Hypothalamus (tissue), 51 donors: ENCODE measurements around the gene MAML3.
"Not testable (repeated sequence)": the region's sequence is repeated elsewhere in the genome, so short reads cannot be mapped to it uniquely, and the experiment has no call there.

Experiments used
- DNase-seq, 51 donors: peaks; one replicate each; lab custom pipeline; 2025; lab: John Stamatoyannopoulos, UW

The MAML3 gene

GRCh38 chr4:139973015-139973414, 181.0 kb downstream of the MAML3 start:
- DNase-seq, result no peak

DNA sequence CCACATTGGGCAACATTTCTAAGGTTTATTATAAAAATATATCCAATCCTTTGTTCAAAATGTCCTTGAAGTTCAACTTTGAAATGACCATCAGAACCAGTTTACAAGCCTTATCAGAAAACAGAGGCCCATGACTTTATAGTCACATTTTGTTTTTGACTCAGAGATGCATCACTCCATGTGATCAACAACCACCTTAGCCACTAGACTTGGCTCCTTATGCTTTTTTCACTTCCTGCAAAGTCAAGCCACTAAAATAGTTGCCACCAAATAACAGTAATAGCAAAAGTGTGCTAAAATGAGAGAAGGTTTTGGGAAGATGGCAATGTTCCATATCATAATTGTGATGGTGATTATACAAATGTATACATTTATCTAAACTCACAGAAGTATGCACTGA, 181.7 kb downstream of the MAML3 start:
- no peak for DNase-seq

DNA sequence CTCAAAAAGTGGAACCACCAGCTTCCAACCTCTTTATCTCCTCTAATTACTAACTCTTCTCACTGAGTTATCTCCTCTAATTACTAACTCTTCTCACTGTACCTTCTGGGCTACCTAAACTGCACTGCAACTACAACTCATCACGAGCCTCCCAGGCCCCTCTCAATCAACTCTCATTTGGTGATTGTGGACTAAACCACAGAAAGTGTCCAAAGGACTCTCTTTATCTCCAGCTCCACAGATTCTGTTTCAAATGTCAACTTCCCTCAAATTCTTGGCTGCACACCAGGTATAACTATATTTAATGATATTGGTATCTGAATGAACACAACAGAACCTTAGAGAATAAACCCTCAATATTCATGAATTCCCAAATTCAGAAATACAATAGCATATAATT, 182.9 kb downstream of the MAML3 start:
- DNase-seq, result no peak

GRCh38 chr4:139969635-139970266, 184.2 kb downstream of the MAML3 start:
- no peak for DNase-seq

- DNase-seq, result no peak
Measured at GRCh38 chr4:139968831-139969230, 185.2 kb downstream of the MAML3 start.

GRCh38 chr4:139966383-139966782, 187.6 kb downstream of the MAML3 start:
- DNase-seq, result no peak

DNA sequence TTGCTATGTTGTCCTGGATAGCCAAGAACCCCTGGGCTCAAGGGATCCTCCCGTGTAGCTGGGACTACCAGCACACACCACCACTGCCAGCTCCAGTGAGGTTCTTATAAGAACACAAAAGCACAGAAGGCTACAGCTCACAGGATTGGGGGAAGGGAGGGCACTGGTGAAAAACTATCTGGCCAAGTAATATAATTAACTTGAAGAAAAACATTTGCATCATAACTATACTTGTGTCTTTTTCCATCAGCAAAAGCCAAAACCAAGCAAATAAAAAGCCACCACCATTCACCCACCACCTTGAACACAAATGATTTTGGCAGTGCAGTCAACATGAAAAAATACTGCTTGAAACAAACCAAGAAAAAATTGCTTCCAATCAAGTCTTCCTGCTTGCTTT, 188.2 kb downstream of the MAML3 start:
- DNase-seq, result no peak

GRCh38 chr4:139963708-139964107, 190.3 kb downstream of the MAML3 start:
- DNase-seq, result no peak

- no peak for DNase-seq
Measured at GRCh38 chr4:139962130-139962684, 191.8 kb downstream of the MAML3 start.

DNA sequence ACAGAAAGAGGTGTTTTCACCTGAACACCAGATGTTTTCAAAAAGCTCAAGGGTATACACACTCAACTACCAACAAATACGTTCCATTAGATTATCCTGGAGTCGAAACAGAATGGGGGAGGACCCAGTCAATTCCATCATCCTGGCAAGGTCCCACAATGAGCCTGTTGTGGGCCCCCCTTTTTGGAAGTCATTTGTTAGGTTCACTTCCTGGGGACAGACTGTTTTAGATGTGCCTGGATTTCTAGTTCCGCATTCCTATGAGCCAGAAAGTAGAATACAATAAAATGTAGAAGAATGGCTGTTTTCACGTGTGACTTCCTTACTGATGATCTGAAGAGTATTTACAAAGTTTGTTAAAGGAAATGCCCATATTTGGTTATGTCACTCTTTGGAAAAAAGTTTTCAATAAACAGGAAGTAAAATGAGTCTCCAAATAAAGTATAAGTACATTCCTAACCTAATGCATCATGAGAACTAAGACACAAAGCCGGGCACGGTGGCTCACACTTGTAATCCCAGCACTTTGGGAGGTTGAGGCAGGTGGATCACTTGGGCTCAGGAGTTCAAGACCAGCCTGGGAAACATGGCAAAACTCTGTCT, 192.5 kb downstream of the MAML3 start:
- no peak for DNase-seq

GRCh38 chr4:139959396-139959795, 194.6 kb downstream of the MAML3 start:
- no peak for DNase-seq

DNA sequence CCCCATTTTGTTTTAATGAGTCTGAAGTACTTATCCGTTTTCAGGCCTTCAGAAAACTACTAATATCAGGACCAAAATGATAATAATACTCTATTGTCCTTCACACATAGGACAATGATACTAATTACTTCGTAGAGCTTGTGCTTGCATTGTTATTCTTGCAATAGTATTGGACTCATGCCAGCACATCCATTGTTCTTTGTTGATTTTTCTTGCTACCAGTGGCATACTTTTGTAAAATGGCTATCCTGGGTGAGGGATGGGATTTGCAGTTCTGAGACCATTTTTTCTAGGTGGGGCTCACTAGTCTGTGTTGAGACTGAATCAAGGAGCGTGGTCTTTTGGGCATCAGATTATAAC, 195.3 kb downstream of the MAML3 start:
- DNase-seq, result peak in 3 of 51 donors; percentile 8 to 31 (median 18)

DNA sequence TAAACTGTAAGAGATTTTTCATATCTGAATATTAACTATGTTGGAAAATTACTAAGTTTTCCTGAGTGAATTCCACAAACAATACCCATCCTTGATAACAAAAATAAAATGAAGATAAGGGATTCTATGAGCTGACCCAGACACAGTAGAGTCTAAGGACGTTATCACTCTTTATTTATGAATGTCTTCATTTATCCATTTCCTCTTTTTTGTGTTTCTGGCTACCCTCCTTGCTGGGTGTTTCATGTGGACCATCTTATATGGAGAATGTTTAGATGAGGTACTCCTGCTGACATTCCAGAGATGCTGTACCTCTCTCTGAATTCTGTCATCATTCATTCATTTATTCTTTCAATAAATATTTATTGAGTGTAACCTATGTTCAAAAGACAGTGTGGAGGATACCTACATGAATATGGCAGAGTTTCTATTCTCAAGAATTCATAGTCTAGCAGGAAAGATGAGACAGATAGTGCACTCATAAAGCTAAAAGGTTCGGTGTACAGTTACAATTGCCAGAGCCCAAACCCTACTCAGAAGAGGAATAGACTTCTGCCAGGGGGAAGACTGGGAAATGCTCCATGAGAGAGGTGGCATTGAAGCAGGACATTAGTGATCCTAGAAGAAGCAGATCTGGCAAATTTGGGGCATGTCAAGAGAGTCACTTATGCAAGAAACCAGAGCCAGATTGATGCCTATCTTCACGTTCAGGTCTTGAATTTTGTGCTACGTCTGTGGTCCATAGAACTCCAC, 195.8 kb downstream of the MAML3 start:
- DNase-seq, result no peak

GRCh38 chr4:139957065-139957464, 196.9 kb downstream of the MAML3 start:
- no peak for DNase-seq

GRCh38 chr4:139956507-139957017, 197.4 kb downstream of the MAML3 start:
- peak in 1 of 51 donors; percentile 10 for DNase-seq

- DNase-seq, result no peak
Measured at GRCh38 chr4:139955600-139955999, 198.4 kb downstream of the MAML3 start.

- no peak for DNase-seq
Measured at GRCh38 chr4:139954512-139954911, 199.5 kb downstream of the MAML3 start.

- no peak for DNase-seq
Measured at GRCh38 chr4:139951021-139951420, 203.0 kb downstream of the MAML3 start.

- DNase-seq, result no peak
Measured at GRCh38 chr4:139950568-139950967, 203.4 kb downstream of the MAML3 start.

DNA sequence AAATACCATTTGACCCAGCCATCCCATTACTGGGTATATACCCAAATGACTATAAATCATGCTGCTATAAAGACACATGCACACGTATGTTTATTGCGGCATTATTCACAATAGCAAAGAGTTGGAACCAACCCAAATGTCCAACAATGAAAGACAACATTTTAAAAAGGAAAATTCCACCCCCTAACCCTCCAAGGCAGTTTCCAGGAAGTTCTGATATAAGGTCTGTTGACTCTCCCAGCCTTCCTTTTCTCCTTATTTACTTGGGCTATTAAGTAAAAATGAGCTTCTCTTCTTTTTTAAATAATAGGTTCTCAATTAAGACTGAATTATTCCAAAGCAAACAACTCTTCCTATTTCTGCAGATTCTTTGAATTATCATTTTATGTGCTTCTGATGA, 209.1 kb downstream of the MAML3 start:
- not testable (repeated sequence) for DNase-seq

- DNase-seq, result no peak
Measured at GRCh38 chr4:139943277-139943676, 210.7 kb downstream of the MAML3 start.

- DNase-seq, result no peak
Measured at GRCh38 chr4:139942241-139942640, 211.7 kb downstream of the MAML3 start.
